PC-3 (cell line): ENCODE data around the gene EHMT2. TPM values are rescaled to one million over a fixed set of nuclear protein-coding genes. Genes with fewer than 3 reads are reported as not detected.

Experiments
- ATAC-seq: fragments of 200-7000 bp; cut with Tn5 transposase; 2 replicates; pipeline ENCODE4 v1.9.1; 2020; ENCODE audit warnings: mild to moderate bottlenecking, moderate library complexity
- BruUV-seq: library from RNA; stranded (reverse); fragments of 400-500 nt; replicated peaks from 2 replicates; lab custom pipeline; 2021; lab: Mats Ljungman, UMichigan
- CTCF ChIA-PET: fragments of 300-600 bp; sonication (Branson Sonifier 250); formaldehyde crosslinking; loops from one replicate; lab custom pipeline; 2022; ENCODE audit warnings: antibody characterized with exemption; lab: Charles Lee
- POLR2A ChIA-PET: fragments of 300-600 bp; sonication (Branson Sonifier 250); formaldehyde crosslinking; loops from one replicate; lab custom pipeline; 2022; ENCODE audit warnings: antibody characterized with exemption; ENCODE audit not compliant: unreplicated experiment; lab: Charles Lee
- DNase-seq: peaks from one replicate; pipeline ENCODE4 v3.0.0-alpha.2; 2015
- H2AFZ ChIP-seq: fragments of 300-600 bp; sonication (generic); 2 replicates; pipeline ENCODE4 v1.6.0; 2016; ENCODE audit warnings: antibody characterized with exemption, low read length
- H3F3A ChIP-seq: fragments of 300-600 bp; sonication (generic); one replicate; pipeline ENCODE4 v1.6.0; 2017; ENCODE audit warnings: antibody characterized with exemption, low read length, control low read depth, mild to moderate bottlenecking; ENCODE audit not compliant: unreplicated experiment
- H3K27ac ChIP-seq: fragments of 300-600 bp; sonication (generic); 2 replicates; pipeline ENCODE4 v1.5.1; 2016; ENCODE audit warnings: mild to moderate bottlenecking, low read length
- H3K27me3 ChIP-seq: fragments of 300-600 bp; sonication (generic); 2 replicates; pipeline ENCODE4 v1.6.1; 2016; ENCODE audit warnings: low read length, mixed read lengths
- H3K36me3 ChIP-seq: fragments of 300-600 bp; sonication (generic); 2 replicates; pipeline ENCODE4 v1.6.1; 2016; ENCODE audit warnings: low read depth, mixed run types, low read length, mixed read lengths
- H3K4me1 ChIP-seq: fragments of 300-600 bp; sonication (generic); 2 replicates; pipeline ENCODE4 v1.5.1; 2016; ENCODE audit warnings: low read length; ENCODE audit not compliant: insufficient read depth
- H3K4me2 ChIP-seq: fragments of 300-600 bp; sonication (generic); 2 replicates; pipeline ENCODE4 v1.6.0; 2016; ENCODE audit warnings: low read length
- H3K4me3 ChIP-seq: fragments of 300-600 bp; sonication (generic); 2 replicates; pipeline ENCODE4 v1.5.1; 2016; ENCODE audit warnings: mild to moderate bottlenecking, low read length, mixed read lengths
- H3K79me2 ChIP-seq: fragments of 300-600 bp; sonication (generic); 2 replicates; pipeline ENCODE4 v1.6.1; 2017; ENCODE audit warnings: low read length, mixed read lengths
- H3K9ac ChIP-seq: fragments of 300-600 bp; sonication (generic); 2 replicates; pipeline ENCODE4 v1.6.0; 2016; ENCODE audit warnings: mild to moderate bottlenecking, low read length
- H3K9me2 ChIP-seq: fragments of 300-600 bp; sonication (generic); replicated peaks from 2 replicates; pipeline ENCODE4 v1.6.1; 2016; ENCODE audit warnings: mixed run types, low read length, mixed read lengths
- H3K9me3 ChIP-seq: fragments of 300-600 bp; sonication (generic); 2 replicates; pipeline ENCODE4 v1.6.1; 2016; ENCODE audit warnings: low read length, mixed read lengths
- H4K20me1 ChIP-seq: fragments of 300-600 bp; sonication (generic); 2 replicates; pipeline ENCODE4 v1.6.1; 2016; ENCODE audit warnings: low read length, mixed read lengths
- CTCF ChIP-seq: fragments of 300-600 bp; sonication (generic); conservative IDR thresholded peaks from 2 replicates; pipeline ENCODE4 v1.5.1; 2017; ENCODE audit warnings: antibody characterized with exemption, low read depth, mild to moderate bottlenecking, low read length
- EZH2 ChIP-seq: fragments of 300-600 bp; sonication (generic); IDR thresholded peaks from one replicate; pipeline ENCODE4 v1.6.1; 2017; ENCODE audit warnings: antibody characterized with exemption, mild to moderate bottlenecking, low read length; ENCODE audit not compliant: unreplicated experiment
- EZH2phosphoT487 ChIP-seq: fragments of 300-600 bp; sonication (generic); IDR thresholded peaks from 2 replicates; pipeline ENCODE4 v1.6.1; 2018; ENCODE audit warnings: mild to moderate bottlenecking, antibody characterized with exemption, low read length, borderline replicate concordance
- intact Hi-C: fragments of 100-400 bp; cut with micrococcal nuclease; formaldehyde crosslinking; loops from 2 replicates; pipeline ENCODE4 v1.9.0; 2023
- total RNA-seq: library from RNA; depleted of rRNA; stranded (reverse); fragments of >200 nt; gene quantifications from 2 replicates; pipeline ENCODE4 v1.2.3, GENCODE V29; 2014

Gene EHMT2
- total RNA-seq, 1 experiment from 2014 or later, result 74.5 TPM

GRCh38 chr6:31900917-31901414 is 3.5 kb upstream of the EHMT2 start:
- BruUV-seq, result no TSS peak
- Histone ChIP-seq H3K36me3 (no peaks in the 10 kb centered on the region), H3F3A (no peaks in the 10 kb centered on the region), H3K27ac (peak overlapping the region; percentile 39), H3K27me3 (no peaks in the 10 kb centered on the region), H4K20me1 (no peaks in the 10 kb centered on the region), H3K9ac (peak overlapping the region; percentile 63; the same call in 1 of the 2 replicates), H3K79me2 (peaks cover 33% of the 10 kb centered on the region), H3K9me2 (no peaks in the 10 kb centered on the region), H3K9me3 (no peaks in the 10 kb centered on the region), H2AFZ (peak overlapping the region; percentile 87; the same call in 1 of the 2 replicates), H3K4me1 (peaks cover 27% of the 10 kb centered on the region), H3K4me3 (peak overlapping the region; percentile 78), H3K4me2 (peak overlapping the region; percentile 96)
- no peak for ATAC-seq
- TF ChIP-seq EZH2phosphoT487 (no peak), EZH2 (no peak), CTCF (no peak)
- intact Hi-C loops, result loop anchor here (10.0 kb wide), 1 partner anchor 214 kb away; no protein-coding TSS in a partner anchor
- ChIA-PET CTCF (no interaction called here), POLR2A (no interaction called here)
- DNase-seq, result no peak

GRCh38 chr6:31899882-31900722 is 2.6 kb upstream of the EHMT2 start:
- no peak for TF ChIP-seq CTCF
- TF ChIP-seq EZH2phosphoT487, result no peak
- no peak for TF ChIP-seq EZH2
- Histone ChIP-seq H3K27me3 (no peaks in the 10 kb centered on the region), H3K9me2 (no peaks in the 10 kb centered on the region), H3K79me2 (peaks cover 34% of the 10 kb centered on the region), H3K36me3 (peaks cover under 1% of the 10 kb centered on the region; the same call in 1 of the 2 replicates), H3K9me3 (no peaks in the 10 kb centered on the region), H3K27ac (no peak overlapping the region), H3K9ac (no peak overlapping the region), H3K4me2 (no peak overlapping the region), H3K4me3 (no peak overlapping the region), H2AFZ (no peak overlapping the region), H3F3A (no peaks in the 10 kb centered on the region), H4K20me1 (no peaks in the 10 kb centered on the region), H3K4me1 (peaks cover 28% of the 10 kb centered on the region)
- intact Hi-C loops, result loop anchor here (5.0 to 10.0 kb wide), 2 partner anchors 38 to 215 kb away; partner anchors contain the start of gene NEU1
- CTCF ChIA-PET, result no interaction called here
- POLR2A ChIA-PET, result no interaction called here
- BruUV-seq, result no TSS peak
- DNase-seq, result no peak
- ATAC-seq, result no peak
